Upper lobe of left lung (tissue), 4 donors: Measurements from ENCODE around the gene TMEM232.

Source experiments
- CTCF ChIP-seq, 6 experiments: fragments of 450-650 bp in 4 of 6; fragments of 200-600 bp in 2 of 6; sonication (generic) in 2 of 6; IDR thresholded peaks; one replicate each; pipeline ENCODE4 v1.5.1; 2016 to 2019; ENCODE audit warnings: antibody characterized with exemption in 6 of 6
- EP300 ChIP-seq, 4 donors: sonication (generic); formaldehyde crosslinking; IDR thresholded peaks; one replicate each; pipeline ENCODE4 v1.5.1; 2017; ENCODE audit warnings: antibody characterized with exemption in 4 of 4, control low read depth in 2 of 4
- POLR2AphosphoS5 ChIP-seq, 2 donors: sonication (generic); formaldehyde crosslinking; IDR thresholded peaks; one replicate each; pipeline ENCODE4 v1.5.1; 2017; ENCODE audit warnings: antibody characterized with exemption in 2 of 2

- TF ChIP-seq CTCF (IDR thresholded peaks at IDR 0.05) (no peak), EP300 (IDR thresholded peaks at IDR 0.05) (no peak), POLR2AphosphoS5 (IDR thresholded peaks at IDR 0.05) (no peak)
These were observed 323.9 kb downstream of the TMEM232 start for GRCh38 chr5:110402562-110402961.
